HepG2 (cell line): ENCODE measurements around the gene SCYGR2. TPM values are rescaled to one million over a fixed set of nuclear protein-coding genes. Genes with fewer than 3 reads are reported as not detected.

Experiments
- BHLHE40 ChIP-seq: IDR thresholded peaks from 2 replicates; pipeline ENCODE4 v1.6.1; 2011; ENCODE audit warnings: low read length, improper control_type of control experiment
- MED13 ChIP-seq: sonication (generic); formaldehyde crosslinking; IDR thresholded peaks from 2 replicates; pipeline ENCODE4 v1.5.0; 2020; ENCODE audit warnings: missing genetic modification reagents
- MLLT10 ChIP-seq: sonication (generic); formaldehyde crosslinking; IDR thresholded peaks from 2 replicates; pipeline ENCODE4 v1.4.0; 2020; ENCODE audit warnings: missing genetic modification reagents
- RBFOX2 ChIP-seq: fragments of 200-400 bp; formaldehyde crosslinking; IDR thresholded peaks from 2 replicates; pipeline ENCODE4 v1.6.1; 2017; ENCODE audit warnings: low read depth, mild to moderate bottlenecking, low read length
- SALL1 ChIP-seq: sonication (generic); formaldehyde crosslinking; IDR thresholded peaks from 2 replicates; pipeline ENCODE4 v1.8.0; 2022; ENCODE audit warnings: mild to moderate bottlenecking, missing genetic modification reagents
- SP1 ChIP-seq, 2 experiments: fragments of 450-650 bp in 1 of 2; sonication (generic) in 1 of 2; formaldehyde crosslinking in 1 of 2; IDR thresholded peaks; 2 replicates each; pipeline versions ENCODE4 v1.4.0 to v1.6.1; 2016 to 2020; ENCODE audit warnings: missing genetic modification reagents in 1 of 2
- SUZ12 ChIP-seq: fragments of 150-350 bp; IDR thresholded peaks from 2 replicates; pipeline ENCODE4 v1.6.1; 2014; ENCODE audit warnings: low read depth, low read length
- ZC3H13 ChIP-seq: sonication (generic); formaldehyde crosslinking; IDR thresholded peaks from 2 replicates; pipeline ENCODE4 v1.8.1; 2023; ENCODE audit warnings: mild to moderate bottlenecking, missing genetic modification reagents, moderate library complexity
- ZNF205 ChIP-seq: IDR thresholded peaks from 2 replicates; pipeline ENCODE4 v1.6.1; 2018; ENCODE audit warnings: missing biosample characterization, missing genetic modification reagents
- ZNF232 ChIP-seq: sonication (generic); formaldehyde crosslinking; IDR thresholded peaks from 2 replicates; pipeline ENCODE4 v1.4.0; 2020; ENCODE audit warnings: missing genetic modification reagents, borderline replicate concordance
- ZNF260 ChIP-seq: sonication (generic); formaldehyde crosslinking; IDR thresholded peaks from 2 replicates; pipeline ENCODE4 v1.4.0; 2020; ENCODE audit warnings: missing genetic modification reagents, low read depth, mild to moderate bottlenecking, borderline replicate concordance
- ZNF292 ChIP-seq: sonication (generic); formaldehyde crosslinking; IDR thresholded peaks from 2 replicates; pipeline ENCODE4 v1.8.1; 2022; ENCODE audit warnings: mild to moderate bottlenecking, low read depth, missing genetic modification reagents, borderline replicate concordance
- ZNF549 ChIP-seq: sonication (generic); formaldehyde crosslinking; IDR thresholded peaks from 2 replicates; pipeline ENCODE4 v1.5.0; 2020; ENCODE audit warnings: missing genetic modification reagents
- ZNF563 ChIP-seq: sonication (generic); formaldehyde crosslinking; IDR thresholded peaks from 2 replicates; pipeline ENCODE4 v1.8.0; 2022; ENCODE audit warnings: mild to moderate bottlenecking, moderate library complexity, missing genetic modification reagents
- polyA plus RNA-seq, 8 experiments: library from polyadenylated mRNA; depleted of rRNA in 3 of 8; stranded (reverse) in 7 of 8; unstranded in 1 of 8; fragments of >200 nt; fragmentation: Illumina TruSeq in 4 of 8; extraction: Trizol in 4 of 8; gene quantifications; 2 replicates each; pipeline versions ENCODE4 v1.2.1 to v1.2.3, GENCODE V29; 2011 to 2016; ENCODE audit warnings: low read depth in 4 of 8, missing spikeins in 1 of 8, mixed read lengths in 1 of 8; ENCODE audit not compliant: insufficient read depth in 1 of 8
- total RNA-seq, 5 experiments: library from RNA; depleted of rRNA; stranded (reverse); fragments of >200 nt; fragmentation: Illumina TruSeq; extraction: Trizol; gene quantifications; 2 replicates each; pipeline ENCODE4 v1.2.3, GENCODE V29; 2016; ENCODE audit warnings: low read depth in 1 of 5
- TF ChIP-seq, protein P1 (sequence below): sonication (generic); formaldehyde crosslinking; IDR thresholded peaks from 2 replicates; pipeline ENCODE4 v1.5.0; 2020; ENCODE audit warnings: missing genetic modification reagents
- TF ChIP-seq, protein P2 (sequence below): sonication (generic); formaldehyde crosslinking; IDR thresholded peaks from 2 replicates; pipeline ENCODE4 v1.8.0; 2022; ENCODE audit warnings: mild to moderate bottlenecking, missing genetic modification reagents, borderline replicate concordance
- TF ChIP-seq, protein P3 (sequence below): IDR thresholded peaks from 2 replicates; pipeline ENCODE4 v1.6.1; 2016; ENCODE audit warnings: missing genetic modification reagents, missing compliant biosample characterization
- TF ChIP-seq, protein P4 (sequence below): IDR thresholded peaks from 2 replicates; pipeline ENCODE4 v1.6.1; 2016; ENCODE audit warnings: missing compliant biosample characterization, missing genetic modification reagents, borderline replicate concordance
- TF ChIP-seq, protein P5 (sequence below): sonication (generic); formaldehyde crosslinking; IDR thresholded peaks from 2 replicates; pipeline ENCODE4 v1.5.0; 2020; ENCODE audit warnings: mild to moderate bottlenecking, missing genetic modification reagents, moderate library complexity
- TF ChIP-seq, protein P6 (sequence below): sonication (generic); formaldehyde crosslinking; IDR thresholded peaks from 2 replicates; pipeline ENCODE4 v1.5.0; 2020; ENCODE audit warnings: mild to moderate bottlenecking, missing genetic modification reagents

Gene SCYGR2
- total and polyA plus RNA-seq, 2 of the 13 experiments (the other 11 are each of a cell fraction or from before 2014, with no cell fraction given): not detected

DNA sequence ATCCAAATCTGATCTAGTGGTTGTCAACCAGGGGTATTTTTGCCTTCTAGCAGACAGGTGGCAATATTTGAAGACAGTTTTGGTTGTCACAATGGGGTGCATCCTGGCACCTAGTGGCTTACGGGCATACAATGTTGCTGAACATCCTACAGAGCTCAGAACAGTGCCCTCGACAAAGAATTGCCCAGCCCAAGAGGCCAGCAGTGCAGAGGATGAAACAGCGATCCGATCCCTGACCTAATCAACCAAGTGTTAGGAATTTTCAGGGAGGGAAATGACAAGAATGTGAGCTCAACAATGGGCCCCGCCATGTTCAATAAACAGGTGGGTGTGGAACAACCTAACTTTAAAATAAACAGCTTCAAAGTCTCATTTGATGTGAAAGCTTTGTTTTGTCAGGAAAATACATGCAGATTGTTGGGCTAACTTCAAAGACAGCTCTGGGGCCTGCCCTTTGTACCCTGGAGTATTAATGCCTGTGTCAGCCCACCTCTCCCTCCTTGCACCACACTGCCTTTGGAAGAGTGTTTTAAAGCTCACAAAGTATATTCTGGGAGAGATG, 45.4 kb downstream of the SCYGR2 start (continued):
- TF ChIP-seq, protein P1, sequence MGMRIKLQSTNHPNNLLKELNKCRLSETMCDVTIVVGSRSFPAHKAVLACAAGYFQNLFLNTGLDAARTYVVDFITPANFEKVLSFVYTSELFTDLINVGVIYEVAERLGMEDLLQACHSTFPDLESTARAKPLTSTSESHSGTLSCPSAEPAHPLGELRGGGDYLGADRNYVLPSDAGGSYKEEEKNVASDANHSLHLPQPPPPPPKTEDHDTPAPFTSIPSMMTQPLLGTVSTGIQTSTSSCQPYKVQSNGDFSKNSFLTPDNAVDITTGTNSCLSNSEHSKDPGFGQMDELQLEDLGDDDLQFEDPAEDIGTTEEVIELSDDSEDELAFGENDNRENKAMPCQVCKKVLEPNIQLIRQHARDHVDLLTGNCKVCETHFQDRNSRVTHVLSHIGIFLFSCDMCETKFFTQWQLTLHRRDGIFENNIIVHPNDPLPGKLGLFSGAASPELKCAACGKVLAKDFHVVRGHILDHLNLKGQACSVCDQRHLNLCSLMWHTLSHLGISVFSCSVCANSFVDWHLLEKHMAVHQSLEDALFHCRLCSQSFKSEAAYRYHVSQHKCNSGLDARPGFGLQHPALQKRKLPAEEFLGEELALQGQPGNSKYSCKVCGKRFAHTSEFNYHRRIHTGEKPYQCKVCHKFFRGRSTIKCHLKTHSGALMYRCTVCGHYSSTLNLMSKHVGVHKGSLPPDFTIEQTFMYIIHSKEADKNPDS (CRISPR knock-in tag): peak; percentile 97
- peak; percentile 30; the same call in 1 of the 2 replicates for TF ChIP-seq BHLHE40
- TF ChIP-seq, protein P2, sequence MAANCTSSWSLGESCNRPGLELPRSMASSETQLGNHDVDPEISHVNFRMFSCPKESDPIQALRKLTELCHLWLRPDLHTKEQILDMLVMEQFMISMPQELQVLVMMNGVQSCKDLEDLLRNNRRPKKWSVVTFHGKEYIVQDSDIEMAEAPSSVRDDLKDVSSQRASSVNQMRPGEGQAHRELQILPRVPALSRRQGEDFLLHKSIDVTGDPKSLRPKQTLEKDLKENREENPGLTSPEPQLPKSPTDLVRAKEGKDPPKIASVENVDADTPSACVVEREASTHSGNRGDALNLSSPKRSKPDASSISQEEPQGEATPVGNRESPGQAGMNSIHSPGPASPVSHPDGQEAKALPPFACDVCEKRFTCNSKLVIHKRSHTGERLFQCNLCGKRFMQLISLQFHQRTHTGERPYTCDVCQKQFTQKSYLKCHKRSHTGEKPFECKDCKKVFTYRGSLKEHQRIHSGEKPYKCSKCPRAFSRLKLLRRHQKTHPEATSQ: peak; percentile 75; the same call in 1 of the 2 replicates
- TF ChIP-seq ZNF563 (CRISPR knock-in tag): no peak; the same call in 1 of the 2 replicates
- no peak for TF ChIP-seq RBFOX2
- TF ChIP-seq, protein P3, sequence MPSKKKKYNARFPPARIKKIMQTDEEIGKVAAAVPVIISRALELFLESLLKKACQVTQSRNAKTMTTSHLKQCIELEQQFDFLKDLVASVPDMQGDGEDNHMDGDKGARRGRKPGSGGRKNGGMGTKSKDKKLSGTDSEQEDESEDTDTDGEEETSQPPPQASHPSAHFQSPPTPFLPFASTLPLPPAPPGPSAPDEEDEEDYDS: 0 out of 2 replicates have a peak, but pooled peaks have one; percentile 13
- TF ChIP-seq MLLT10: no peak
- no peak for TF ChIP-seq ZNF232 (CRISPR knock-in tag)
- peak; percentile 73; the same call in 1 of the 2 replicates for TF ChIP-seq ZNF205 (CRISPR knock-in tag)
- no peak for TF ChIP-seq ZC3H13
- TF ChIP-seq, protein P4, sequence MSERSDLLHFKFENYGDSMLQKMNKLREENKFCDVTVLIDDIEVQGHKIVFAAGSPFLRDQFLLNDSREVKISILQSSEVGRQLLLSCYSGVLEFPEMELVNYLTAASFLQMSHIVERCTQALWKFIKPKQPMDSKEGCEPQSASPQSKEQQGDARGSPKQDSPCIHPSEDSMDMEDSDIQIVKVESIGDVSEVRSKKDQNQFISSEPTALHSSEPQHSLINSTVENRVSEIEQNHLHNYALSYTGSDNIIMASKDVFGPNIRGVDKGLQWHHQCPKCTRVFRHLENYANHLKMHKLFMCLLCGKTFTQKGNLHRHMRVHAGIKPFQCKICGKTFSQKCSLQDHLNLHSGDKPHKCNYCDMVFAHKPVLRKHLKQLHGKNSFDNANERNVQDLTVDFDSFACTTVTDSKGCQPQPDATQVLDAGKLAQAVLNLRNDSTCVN (CRISPR knock-in tag): no peak
- TF ChIP-seq ZNF260 (CRISPR knock-in tag): no peak
- TF ChIP-seq SP1 (IDR thresholded peaks at IDR 0.05): no peak
- TF ChIP-seq SP1 (CRISPR knock-in tag; IDR thresholded peaks at IDR 0.05): no peak; the same call in 1 of the 2 replicates
- no peak for TF ChIP-seq ZNF549 (CRISPR knock-in tag)
- TF ChIP-seq MED13: no peak
- TF ChIP-seq, protein P5, sequence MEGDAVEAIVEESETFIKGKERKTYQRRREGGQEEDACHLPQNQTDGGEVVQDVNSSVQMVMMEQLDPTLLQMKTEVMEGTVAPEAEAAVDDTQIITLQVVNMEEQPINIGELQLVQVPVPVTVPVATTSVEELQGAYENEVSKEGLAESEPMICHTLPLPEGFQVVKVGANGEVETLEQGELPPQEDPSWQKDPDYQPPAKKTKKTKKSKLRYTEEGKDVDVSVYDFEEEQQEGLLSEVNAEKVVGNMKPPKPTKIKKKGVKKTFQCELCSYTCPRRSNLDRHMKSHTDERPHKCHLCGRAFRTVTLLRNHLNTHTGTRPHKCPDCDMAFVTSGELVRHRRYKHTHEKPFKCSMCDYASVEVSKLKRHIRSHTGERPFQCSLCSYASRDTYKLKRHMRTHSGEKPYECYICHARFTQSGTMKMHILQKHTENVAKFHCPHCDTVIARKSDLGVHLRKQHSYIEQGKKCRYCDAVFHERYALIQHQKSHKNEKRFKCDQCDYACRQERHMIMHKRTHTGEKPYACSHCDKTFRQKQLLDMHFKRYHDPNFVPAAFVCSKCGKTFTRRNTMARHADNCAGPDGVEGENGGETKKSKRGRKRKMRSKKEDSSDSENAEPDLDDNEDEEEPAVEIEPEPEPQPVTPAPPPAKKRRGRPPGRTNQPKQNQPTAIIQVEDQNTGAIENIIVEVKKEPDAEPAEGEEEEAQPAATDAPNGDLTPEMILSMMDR: peak; percentile 26; the same call in 1 of the 2 replicates
- peak; percentile 72 for TF ChIP-seq SALL1 (CRISPR knock-in tag)
- peak; percentile 42; the same call in 1 of the 2 replicates for TF ChIP-seq ZNF292 (CRISPR knock-in tag)
- TF ChIP-seq, protein P6, sequence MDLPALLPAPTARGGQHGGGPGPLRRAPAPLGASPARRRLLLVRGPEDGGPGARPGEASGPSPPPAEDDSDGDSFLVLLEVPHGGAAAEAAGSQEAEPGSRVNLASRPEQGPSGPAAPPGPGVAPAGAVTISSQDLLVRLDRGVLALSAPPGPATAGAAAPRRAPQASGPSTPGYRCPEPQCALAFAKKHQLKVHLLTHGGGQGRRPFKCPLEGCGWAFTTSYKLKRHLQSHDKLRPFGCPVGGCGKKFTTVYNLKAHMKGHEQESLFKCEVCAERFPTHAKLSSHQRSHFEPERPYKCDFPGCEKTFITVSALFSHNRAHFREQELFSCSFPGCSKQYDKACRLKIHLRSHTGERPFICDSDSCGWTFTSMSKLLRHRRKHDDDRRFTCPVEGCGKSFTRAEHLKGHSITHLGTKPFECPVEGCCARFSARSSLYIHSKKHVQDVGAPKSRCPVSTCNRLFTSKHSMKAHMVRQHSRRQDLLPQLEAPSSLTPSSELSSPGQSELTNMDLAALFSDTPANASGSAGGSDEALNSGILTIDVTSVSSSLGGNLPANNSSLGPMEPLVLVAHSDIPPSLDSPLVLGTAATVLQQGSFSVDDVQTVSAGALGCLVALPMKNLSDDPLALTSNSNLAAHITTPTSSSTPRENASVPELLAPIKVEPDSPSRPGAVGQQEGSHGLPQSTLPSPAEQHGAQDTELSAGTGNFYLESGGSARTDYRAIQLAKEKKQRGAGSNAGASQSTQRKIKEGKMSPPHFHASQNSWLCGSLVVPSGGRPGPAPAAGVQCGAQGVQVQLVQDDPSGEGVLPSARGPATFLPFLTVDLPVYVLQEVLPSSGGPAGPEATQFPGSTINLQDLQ (CRISPR knock-in tag): no peak
- TF ChIP-seq SUZ12: no peak
